ENCODE data around the gene SAPCD2.

Gene SAPCD2

DNA sequence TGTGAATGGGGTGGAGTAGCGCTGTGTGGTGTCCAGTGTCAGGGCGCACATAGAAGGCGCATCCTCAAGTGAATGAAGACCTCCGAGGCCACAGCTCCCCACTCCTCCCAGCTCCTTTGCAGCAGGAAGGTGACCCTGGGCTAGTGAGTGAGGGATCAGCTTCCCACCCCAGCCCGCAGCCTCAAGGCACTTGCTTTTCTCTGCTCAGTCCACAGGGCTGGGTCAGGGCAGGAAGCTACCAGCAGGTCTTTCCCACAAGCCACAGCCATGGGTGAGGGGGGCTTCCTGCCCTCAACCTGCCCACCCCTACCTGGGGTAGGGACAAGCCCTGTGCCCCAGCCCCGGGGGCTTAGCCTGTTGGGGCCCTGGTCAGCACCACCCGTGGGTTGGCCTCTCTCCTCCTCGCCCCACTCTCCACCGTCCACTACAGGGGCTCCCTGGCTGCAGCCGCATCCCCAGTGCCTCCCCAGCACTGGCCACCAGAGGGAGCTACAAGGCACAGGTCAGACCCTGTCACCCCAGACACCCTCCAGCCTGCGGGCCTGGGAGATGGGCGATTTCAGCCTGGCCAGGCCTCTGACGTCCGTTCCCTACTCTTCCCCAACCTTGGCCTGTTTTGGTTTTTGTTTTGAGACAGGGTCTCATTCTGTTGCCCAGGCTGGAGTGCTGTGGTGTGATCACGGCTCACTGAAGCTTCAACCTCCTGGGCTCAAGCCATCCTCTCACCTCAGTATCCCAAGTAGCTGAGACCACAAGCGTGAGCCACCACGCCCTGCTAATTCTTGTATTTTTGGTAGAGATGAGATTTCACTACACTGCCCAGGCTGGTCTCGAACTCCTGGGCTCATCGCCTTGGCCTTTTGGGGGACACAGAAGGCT, 41.1 kb downstream of the SAPCD2 start:
- TF ChIP-seq, protein P1, sequence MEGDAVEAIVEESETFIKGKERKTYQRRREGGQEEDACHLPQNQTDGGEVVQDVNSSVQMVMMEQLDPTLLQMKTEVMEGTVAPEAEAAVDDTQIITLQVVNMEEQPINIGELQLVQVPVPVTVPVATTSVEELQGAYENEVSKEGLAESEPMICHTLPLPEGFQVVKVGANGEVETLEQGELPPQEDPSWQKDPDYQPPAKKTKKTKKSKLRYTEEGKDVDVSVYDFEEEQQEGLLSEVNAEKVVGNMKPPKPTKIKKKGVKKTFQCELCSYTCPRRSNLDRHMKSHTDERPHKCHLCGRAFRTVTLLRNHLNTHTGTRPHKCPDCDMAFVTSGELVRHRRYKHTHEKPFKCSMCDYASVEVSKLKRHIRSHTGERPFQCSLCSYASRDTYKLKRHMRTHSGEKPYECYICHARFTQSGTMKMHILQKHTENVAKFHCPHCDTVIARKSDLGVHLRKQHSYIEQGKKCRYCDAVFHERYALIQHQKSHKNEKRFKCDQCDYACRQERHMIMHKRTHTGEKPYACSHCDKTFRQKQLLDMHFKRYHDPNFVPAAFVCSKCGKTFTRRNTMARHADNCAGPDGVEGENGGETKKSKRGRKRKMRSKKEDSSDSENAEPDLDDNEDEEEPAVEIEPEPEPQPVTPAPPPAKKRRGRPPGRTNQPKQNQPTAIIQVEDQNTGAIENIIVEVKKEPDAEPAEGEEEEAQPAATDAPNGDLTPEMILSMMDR (IDR thresholded peaks at IDR 0.05) = peak; percentile 98

DNA sequence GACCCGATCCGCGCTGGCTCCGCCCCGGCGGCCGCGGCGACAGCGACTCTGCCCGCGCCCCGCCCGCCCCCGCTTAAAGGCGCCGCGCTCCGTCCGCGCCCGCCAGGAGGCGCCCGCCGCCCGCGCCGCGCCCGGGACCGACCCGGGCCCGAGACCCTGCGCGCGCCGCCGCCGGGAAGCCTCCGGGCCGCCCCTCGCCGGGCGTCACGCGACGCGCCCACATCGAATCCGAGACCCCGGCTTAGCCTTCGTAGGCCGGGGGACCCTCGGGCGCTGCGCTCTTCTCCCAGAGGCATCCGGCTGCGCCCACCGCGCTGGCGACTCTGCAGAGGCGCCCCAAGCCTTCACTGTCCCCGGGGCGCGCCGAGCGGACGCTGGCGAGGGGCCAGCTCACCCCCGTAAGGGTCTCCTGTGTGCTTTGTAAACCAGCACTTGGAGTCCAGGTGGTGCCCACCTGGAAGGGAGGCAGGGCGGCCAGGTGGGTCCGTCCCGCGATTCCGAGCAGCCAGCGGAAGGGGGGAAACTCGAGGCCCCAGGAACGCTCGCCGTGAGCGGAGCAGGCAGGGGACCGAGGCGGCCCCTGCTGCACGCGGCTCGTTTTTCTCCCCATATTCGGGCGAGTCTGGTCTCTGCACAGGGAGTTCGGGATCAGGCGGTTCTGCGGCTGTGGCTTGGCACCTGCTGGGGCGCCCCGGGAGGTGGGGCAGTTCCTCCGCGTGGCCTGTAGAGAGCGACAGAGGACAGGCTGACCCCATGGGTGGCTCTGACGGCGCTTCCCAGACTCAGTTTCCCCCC, 41.9 kb downstream of the SAPCD2 start:
- TF ChIP-seq, protein P1 (IDR thresholded peaks at IDR 0.05) = peak; percentile 33

DNA sequence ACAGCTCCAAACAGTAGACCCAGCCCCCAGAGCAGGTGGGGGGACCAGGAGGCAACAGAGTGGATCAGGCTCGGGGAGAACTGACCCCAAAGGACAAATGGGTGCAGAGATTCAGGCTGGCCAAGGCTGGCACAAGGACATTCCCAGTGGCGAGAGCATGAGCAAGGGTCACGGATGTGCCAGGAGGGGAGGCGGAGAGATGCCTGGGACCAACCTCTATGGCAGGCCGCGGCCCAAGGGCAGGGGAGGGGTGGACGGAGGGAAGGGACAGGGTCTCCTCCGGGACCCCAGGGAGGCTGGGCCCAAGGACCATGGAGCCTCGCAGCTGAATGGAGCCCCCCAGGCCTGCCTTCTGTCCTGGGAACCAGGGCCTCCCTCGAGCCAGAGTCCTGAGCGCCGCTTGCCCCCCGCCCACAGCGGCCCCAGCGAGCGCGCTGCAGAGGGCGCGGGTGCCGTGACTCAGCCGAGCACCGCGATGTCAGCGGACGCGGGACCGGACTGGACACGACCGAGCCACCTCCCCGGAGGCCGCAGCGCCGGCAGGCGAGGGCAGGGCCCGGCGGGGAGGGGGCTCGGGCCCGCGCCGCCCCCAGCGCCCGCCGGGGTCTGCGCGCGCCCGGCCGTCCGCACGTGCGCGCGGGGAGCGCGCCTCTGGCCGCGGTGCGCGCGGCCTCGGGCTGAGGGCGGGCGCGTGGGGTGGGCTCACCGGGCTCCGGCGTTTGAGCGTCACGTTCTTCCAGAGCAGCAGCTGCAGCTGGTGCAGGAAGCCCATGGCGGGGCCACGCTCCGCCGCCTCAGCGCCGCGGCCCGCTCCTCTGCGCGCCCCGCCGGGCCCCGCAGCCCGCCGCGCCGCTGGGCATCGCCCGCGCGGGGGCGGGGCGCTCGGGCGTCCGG, 42.7 kb downstream of the SAPCD2 start, which contains the start of gene ABCA2:
TSS of gene ABCA2 (minus strand) at position 869 of the 894 bp plus-strand sequence. CDS start at position 772, 97 bp downstream.
- TF ChIP-seq, protein P1 (IDR thresholded peaks at IDR 0.05) = no peak

DNA sequence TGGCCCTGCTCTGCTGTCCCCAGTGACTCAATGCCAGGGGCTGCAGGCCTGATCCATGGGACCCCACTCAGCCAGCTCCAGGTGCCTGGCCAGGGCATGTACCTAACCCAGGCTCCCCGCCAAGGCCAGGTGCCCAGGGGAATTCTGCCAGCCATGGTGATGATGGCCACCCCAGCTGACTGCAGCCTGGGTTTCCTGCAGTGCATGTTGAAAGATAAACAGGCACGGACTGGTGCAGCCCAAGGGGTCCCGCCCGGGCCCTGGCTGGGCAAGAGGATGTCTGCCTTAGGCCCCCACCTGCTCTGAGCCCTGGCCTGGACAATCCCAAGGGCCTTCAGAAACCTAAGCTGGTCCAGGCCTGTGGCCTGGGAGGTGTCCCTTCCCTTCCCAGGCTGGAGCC, 43.5 kb downstream of the SAPCD2 start:
- TF ChIP-seq, protein P1 (IDR thresholded peaks at IDR 0.05) = no peak

DNA sequence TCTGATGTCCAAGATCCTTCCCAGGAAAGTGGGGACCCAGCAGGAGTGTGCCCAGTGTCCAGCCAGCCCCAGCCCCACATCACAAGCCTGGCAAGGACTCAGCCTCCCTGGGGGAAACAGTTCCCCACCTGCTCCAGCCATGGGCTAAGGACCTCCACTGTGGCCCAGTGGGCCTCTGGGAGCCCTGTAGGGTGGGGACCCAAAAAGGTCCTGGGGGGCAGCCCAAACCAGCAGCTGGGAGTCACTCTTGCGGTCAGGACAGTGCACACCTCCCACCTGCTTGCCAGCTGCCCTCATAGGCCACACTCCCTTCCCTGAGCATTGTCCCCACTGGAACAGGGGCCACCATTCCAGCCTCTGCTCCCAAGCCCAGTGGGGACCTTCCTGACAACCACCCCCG, 44.0 kb downstream of the SAPCD2 start:
- TF ChIP-seq, protein P1 (IDR thresholded peaks at IDR 0.05) = no peak

DNA sequence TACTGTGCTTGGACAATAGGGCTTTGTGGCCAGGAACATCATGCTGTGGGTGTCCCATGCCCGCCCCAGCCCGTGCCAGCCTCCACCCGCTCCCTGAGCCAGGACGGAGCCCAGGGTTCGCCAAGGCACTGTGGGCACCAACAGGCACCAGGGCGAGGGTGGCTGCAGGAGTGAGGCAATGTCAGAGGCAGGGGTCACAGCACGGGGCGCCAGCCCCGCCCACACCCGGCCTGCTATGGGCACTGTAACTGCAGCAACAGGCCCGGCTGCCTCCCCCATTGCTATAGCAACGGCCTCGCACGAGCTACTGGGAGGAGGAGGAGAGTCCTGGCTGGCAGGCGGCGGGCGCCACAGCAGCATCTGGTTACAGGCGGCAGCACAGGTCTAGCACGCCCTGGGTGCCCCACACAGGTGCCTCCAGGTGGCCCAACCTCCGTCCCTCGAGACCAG, 44.8 kb downstream of the SAPCD2 start:
- TF ChIP-seq, protein P1 (IDR thresholded peaks at IDR 0.05) = 0 out of 2 replicates have a peak, but pooled peaks have one; percentile 16

DNA sequence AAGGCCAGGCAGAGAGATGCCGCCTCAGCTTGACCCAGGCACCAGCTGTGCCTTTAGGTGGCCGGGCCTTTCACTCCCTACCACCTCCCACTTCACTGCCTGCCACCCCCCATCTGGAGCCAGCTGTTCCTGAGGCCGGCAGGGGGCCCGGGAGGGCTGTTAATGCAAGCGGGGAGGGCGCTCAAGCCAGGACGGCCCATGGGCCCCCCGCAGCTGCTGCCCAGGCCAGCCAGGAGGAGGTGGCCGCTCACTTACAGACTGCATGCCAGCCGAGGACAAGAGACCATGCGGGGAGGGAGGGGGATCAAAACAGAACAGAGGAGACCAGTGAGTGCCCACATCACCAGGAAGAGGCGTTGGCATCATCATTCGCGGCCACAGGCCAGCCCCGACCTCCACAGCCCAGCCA, 46.8 kb downstream of the SAPCD2 start:
- TF ChIP-seq, protein P1 (IDR thresholded peaks at IDR 0.05) = no peak
